Psoas muscle (tissue), 8 donors: Measurements from ENCODE around the gene GUCY2C. TPM values are rescaled to one million over a fixed set of nuclear protein-coding genes. Genes with fewer than 3 reads are reported as not detected.
A peak's percentile ranks its signal among the peaks of the same experiment; 100 is the strongest.

Source experiments
- ATAC-seq, 4 donors: fragments of 200-7000 bp; cut with Tn5 transposase; one replicate each; pipeline ENCODE4 v1.9.1; 2020; ENCODE audit warnings: moderate library complexity in 3 of 4, mild to moderate bottlenecking in 2 of 4
- DNase-seq, 2 donors: peaks; one replicate each; pipeline ENCODE4 v3.0.0-alpha.2; 2020
- H3K27ac ChIP-seq: fragments of 200-600 bp; one replicate; pipeline ENCODE4 v1.8.0; 2022
- H3K27me3 ChIP-seq, 3 donors: fragments of 200-600 bp in 1 of 3; one replicate each; pipeline versions ENCODE4 v1.6.1 to v1.8.0; 2013 to 2022; ENCODE audit warnings: low read length in 2 of 3, mild to moderate bottlenecking in 2 of 3, moderate library complexity in 1 of 3; ENCODE audit not compliant: insufficient read depth in 3 of 3
- H3K36me3 ChIP-seq, 2 donors: fragments of 200-600 bp in 1 of 2; one replicate each; pipeline versions ENCODE4 v1.6.1 to v1.8.0; 2013 to 2022; ENCODE audit warnings: low read depth in 1 of 2, mild to moderate bottlenecking in 1 of 2, moderate library complexity in 1 of 2; ENCODE audit not compliant: insufficient read depth in 1 of 2
- H3K4me1 ChIP-seq: fragments of 200-600 bp; one replicate; pipeline ENCODE4 v1.8.0; 2022
- H3K4me3 ChIP-seq: fragments of 200-600 bp; one replicate; pipeline ENCODE4 v1.8.0; 2022; ENCODE audit warnings: mild to moderate bottlenecking
- H3K9me3 ChIP-seq: fragments of 200-600 bp; one replicate; pipeline ENCODE4 v1.8.0; 2022
- CTCF ChIP-seq: fragments of 200-600 bp; IDR thresholded peaks from one replicate; pipeline ENCODE4 v1.8.0; 2022; ENCODE audit warnings: antibody characterized with exemption
- WGBS, 3 donors: extraction: QIAGEN DNeasy Blood & Tissue Kit; methylation state at CpG; one replicate each; pipeline versions ENCODE4 v1.1.6 to v1.1.7; 2013; 5-methylcytosine and 5-hydroxymethylcytosine counted together
- intact Hi-C, 2 donors: fragments of 100-400 bp; cut with DNase I; formaldehyde crosslinking; loops; one replicate each; pipeline versions ENCODE4 v1.11.0 to v1.14.2; 2022
- polyA plus RNA-seq, 3 donors: library from polyadenylated mRNA; stranded (reverse); fragments of 200-250 nt; gene quantifications; one replicate each; pipeline ENCODE4 v1.2.3, GENCODE V29; 2013
- total RNA-seq, 4 donors: library from RNA; stranded (reverse); fragmentation: NEBNext Ultra II Directional in 2 of 4; extraction: Animal tissue kit (Norgen Biotek cat#: 25700) in 2 of 4; gene quantifications; one replicate each; pipeline versions ENCODE4 v1.2.1 to v1.2.4, GENCODE V29; 2021 to 2023
- donor health status: healthy with polysubstance abuse.
- donor health status: DM: no; HTN: no; CAD: no; lungs with moderate emphysema.
- donor health status: Bipolar disorder and iron deficiency.
- donor health status: healthy.
- donor health status: DM: yes; HTN: yes; CAD: no.
- donor health status: DM: no; HTN: no; CAD: no.
- donor health status: DM: no; HTN: no; CAD: no.
- donor health status: DM: yes; HTN: yes; CAD: no.

Gene GUCY2C
- total and polyA plus RNA-seq, 7 donors, result 0.11 to 0.13 TPM; not detected in 5

- 84 to 86% (median 84%) methylated on average over 4 of the region's 4 CpGs for WGBS, 3 donors
- ATAC-seq (no peak), DNase-seq (no peak)
- intact Hi-C loops, result no loop called here
- Histone ChIP-seq H3K36me3 (no peaks in the 10 kb centered on the region), H3K4me3 (no peak overlapping the region), H3K27ac (no peak overlapping the region), H3K9me3 (no peaks in the 10 kb centered on the region), H3K27me3 (no peaks in the 10 kb centered on the region), H3K4me1 (no peaks in the 10 kb centered on the region)
- no peak for TF ChIP-seq CTCF
Measured at GRCh38 chr12:14654416-14654815, 42.0 kb downstream of the GUCY2C start.

- WGBS, 3 donors, result 88 to 94% (median 93%) methylated on average over 2 of the region's 2 CpGs
Measured at GRCh38 chr12:14652483-14652882, 43.9 kb downstream of the GUCY2C start.

GRCh38 chr12:14651371-14651770 lies 45.0 kb downstream of the GUCY2C start:
- H3K9me3 ChIP-seq, result no peaks in the 10 kb centered on the region
- no peaks in the 10 kb centered on the region for H3K36me3 ChIP-seq
- no peak for DNase-seq
- no peak overlapping the region for H3K4me3 ChIP-seq
- H3K4me1 ChIP-seq, result no peaks in the 10 kb centered on the region
- H3K27ac ChIP-seq, result no peak overlapping the region
- no peak for ATAC-seq
- intact Hi-C loops, result no loop called here
- TF ChIP-seq CTCF, result no peak
- 21 to 51% (median 23%) methylated on average over 4 of the region's 4 CpGs for WGBS, 3 donors
- H3K27me3 ChIP-seq, result no peaks in the 10 kb centered on the region

More at GRCh38 chr12:14652483-14652882, 43.9 kb downstream of the GUCY2C start:
- Histone ChIP-seq H3K27ac (no peak overlapping the region), H3K27me3 (no peaks in the 10 kb centered on the region), H3K36me3 (no peaks in the 10 kb centered on the region), H3K4me3 (no peak overlapping the region), H3K4me1 (no peaks in the 10 kb centered on the region), H3K9me3 (no peaks in the 10 kb centered on the region)
- DNase-seq, result no peak
- intact Hi-C loops, result no loop called here
- no peak for TF ChIP-seq CTCF
- ATAC-seq, result no peak

GRCh38 chr12:14650789-14651188 lies 45.6 kb downstream of the GUCY2C start:
- ATAC-seq (peak in 2 of 4 donors; percentile 31 to 56), DNase-seq (no peak)
- TF ChIP-seq CTCF, result no peak
- Histone ChIP-seq H3K4me3 (no peak overlapping the region), H3K9me3 (no peaks in the 10 kb centered on the region), H3K4me1 (no peaks in the 10 kb centered on the region), H3K27ac (no peak overlapping the region), H3K36me3 (no peaks in the 10 kb centered on the region), H3K27me3 (no peaks in the 10 kb centered on the region)
- 21 to 31% (median 26%) methylated on average over 2 of the region's 2 CpGs for WGBS, 3 donors
- intact Hi-C loops, result no loop called here

GRCh38 chr12:14647028-14647750 lies 49.2 kb downstream of the GUCY2C start:
- H3K9me3 ChIP-seq, result no peaks in the 10 kb centered on the region
- H3K27ac ChIP-seq, result no peak overlapping the region
- no peak overlapping the region for H3K4me3 ChIP-seq
- H3K36me3 ChIP-seq, result no peaks in the 10 kb centered on the region
- ATAC-seq, result no peak
- intact Hi-C loops, result no loop called here
- no peak for DNase-seq
- 85 to 90% (median 86%) methylated on average over 6 of the region's 6 CpGs for WGBS, 3 donors
- TF ChIP-seq CTCF, result no peak
- H3K4me1 ChIP-seq, result no peaks in the 10 kb centered on the region
- no peaks in the 10 kb centered on the region for H3K27me3 ChIP-seq
